Gastrocnemius medialis (tissue), 4 donors: Measurements from ENCODE around the gene RAB5IF. TPM values are rescaled to one million over a fixed set of nuclear protein-coding genes. Genes with fewer than 3 reads are reported as not detected.

ENCODE experiments used
- ATAC-seq, 2 donors: fragments of 150-250 bp; one replicate each; pipeline ENCODE4 v1.9.1; 2016
- DNase-seq, 2 donors: peaks; one replicate each; pipeline ENCODE4 v3.0.0-alpha.2; 2019
- H3K27ac ChIP-seq, 4 donors: fragments of 200-600 bp; sonication (generic); 1 replicate in 1 of 4; 2 replicates in 3 of 4; pipeline ENCODE4 v1.5.1; 2016 to 2018; ENCODE audit warnings: mild to moderate bottlenecking in 2 of 4, moderate library complexity in 1 of 4
- H3K27me3 ChIP-seq, 3 donors: fragments of 200-600 bp; sonication (generic) in 2 of 3; 1 replicate in 1 of 3; 2 replicates in 2 of 3; pipeline versions ENCODE4 v1.5.1 to v1.6.0; 2016 to 2019; ENCODE audit warnings: mild to moderate bottlenecking in 1 of 3, moderate library complexity in 1 of 3
- H3K36me3 ChIP-seq, 2 donors: fragments of 200-600 bp; sonication (generic) in 1 of 2; one replicate each; pipeline ENCODE4 v1.5.1; 2017 to 2018
- H3K4me1 ChIP-seq, 2 donors: fragments of 200-600 bp; sonication (generic) in 1 of 2; one replicate each; pipeline ENCODE4 v1.5.1; 2016 to 2017; ENCODE audit warnings: mild to moderate bottlenecking in 2 of 2
- H3K4me3 ChIP-seq, 4 donors: fragments of 200-600 bp; sonication (generic) in 3 of 4; 1 replicate in 1 of 4; 2 replicates in 3 of 4; pipeline ENCODE4 v1.5.1; 2016 to 2019; ENCODE audit warnings: mild to moderate bottlenecking in 2 of 4
- H3K9me3 ChIP-seq, 3 donors: fragments of 200-600 bp; sonication (generic) in 2 of 3; 1 replicate in 1 of 3; 2 replicates in 2 of 3; pipeline ENCODE4 v1.5.1; 2016 to 2019
- CTCF ChIP-seq, 5 experiments: fragments of 450-650 bp in 3 of 5; fragments of 200-600 bp in 2 of 5; sonication (generic) in 2 of 5; IDR thresholded peaks in 4 of 5; conservative IDR thresholded peaks in 1 of 5; 1 replicate in 4 of 5; 2 replicates in 1 of 5; pipeline ENCODE4 v1.5.1; 2016 to 2019; ENCODE audit warnings: antibody characterized with exemption in 5 of 5, mild to moderate bottlenecking in 3 of 5, moderate library complexity in 3 of 5
- POLR2A ChIP-seq, 2 donors: fragments of 450-650 bp; IDR thresholded peaks; one replicate each; pipeline ENCODE4 v1.6.1; 2017; ENCODE audit warnings: antibody characterized with exemption in 2 of 2, mild to moderate bottlenecking in 2 of 2, moderate library complexity in 2 of 2
- in situ Hi-C, 4 donors: fragments of 200-750 bp; cut with MboI; loops; one replicate each; pipeline versions ENCODE4 v1.15.0 to v1.8.0; 2017; ENCODE audit warnings: low sequenced_read_pairs in 4 of 4
- intact Hi-C: fragments of 100-400 bp; cut with DNase I; formaldehyde crosslinking; loops from one replicate; pipeline ENCODE4 v1.15.1; 2023; ENCODE audit warnings: low total_unique reads
- total RNA-seq, 4 donors: library from RNA; depleted of rRNA; stranded (reverse); fragments of >200 nt; gene quantifications; one replicate each; pipeline versions ENCODE4 v1.1.0 to v1.2.3, GENCODE V29; 2016

The RAB5IF gene
- total RNA-seq, 4 donors from 2014 or later: 215 to 768 (median 545) TPM

GRCh38 chr20:36565520-36565919, 40.1 kb upstream of the RAB5IF start:
- TF ChIP-seq CTCF (IDR thresholded peaks at IDR 0.05 in 4 of 5, conservative IDR thresholded peaks at IDR 0.05 in 1 of 5) (no peak), POLR2A (IDR thresholded peaks at IDR 0.05) (no peak)
- in situ Hi-C loops (no loop called here), intact Hi-C loops (no loop called here)
- Histone ChIP-seq H3K27ac (no peak overlapping the region), H3K9me3 (peaks cover 0 to 4% (median 0%) of the 10 kb centered on the region in 3 donors), H3K36me3 (no peaks in the 10 kb centered on the region), H3K27me3 (no peaks in the 10 kb centered on the region), H3K4me1 (no peaks in the 10 kb centered on the region), H3K4me3 (no peak overlapping the region)
- ATAC-seq (no peak), DNase-seq (no peak)

GRCh38 chr20:36569847-36570429, 35.6 kb upstream of the RAB5IF start:
- H3K36me3 ChIP-seq: no peaks in the 10 kb centered on the region
- intact Hi-C loops: no loop called here
- H3K4me3 ChIP-seq: no peak overlapping the region
- in situ Hi-C loops: no loop called here
- peaks cover 0 to 4% (median 0%) of the 10 kb centered on the region in 3 donors for H3K9me3 ChIP-seq
- TF ChIP-seq POLR2A (IDR thresholded peaks at IDR 0.05) (no peak), CTCF (IDR thresholded peaks at IDR 0.05 in 4 of 5, conservative IDR thresholded peaks at IDR 0.05 in 1 of 5) (no peak)
- peaks cover 0 to 12% of the 10 kb centered on the region in 2 donors for H3K4me1 ChIP-seq
- H3K27ac ChIP-seq: no peak overlapping the region
- ATAC-seq (no peak), DNase-seq (no peak)
- H3K27me3 ChIP-seq: peaks cover 6 to 13% (median 13%) of the 10 kb centered on the region in 3 donors

- no peak for TF ChIP-seq POLR2A (IDR thresholded peaks at IDR 0.05)
- TF ChIP-seq CTCF (IDR thresholded peaks at IDR 0.05 in 4 of 5, conservative IDR thresholded peaks at IDR 0.05 in 1 of 5): no peak
- H3K36me3 ChIP-seq: no peaks in the 10 kb centered on the region
- no peaks in the 10 kb centered on the region for H3K9me3 ChIP-seq
- no peak for DNase-seq
- H3K27ac ChIP-seq: peak overlapping the region; percentile 69 to 83 (median 75)
- in situ Hi-C loops (no loop called here), intact Hi-C loops (no loop called here)
- no peak overlapping the region for H3K4me3 ChIP-seq
- H3K27me3 ChIP-seq: peaks cover 10 to 19% (median 16%) of the 10 kb centered on the region in 3 donors
- no peak for ATAC-seq
- peaks cover 7 to 18% of the 10 kb centered on the region in 2 donors for H3K4me1 ChIP-seq
These were observed 33.7 kb upstream of the RAB5IF start for GRCh38 chr20:36571564-36572504.

- Histone ChIP-seq H3K4me3 (peak overlapping the region; percentile 68 to 89 (median 72)), H3K27ac (peak overlapping the region; percentile 69 to 83 (median 75)), H3K4me1 (peaks cover 7 to 18% of the 10 kb centered on the region in 2 donors), H3K36me3 (no peaks in the 10 kb centered on the region), H3K27me3 (peaks cover 10 to 19% (median 16%) of the 10 kb centered on the region in 3 donors), H3K9me3 (no peaks in the 10 kb centered on the region)
- DNase-seq (no peak), ATAC-seq (no peak)
- intact Hi-C loops (no loop called here), in situ Hi-C loops (no loop called here)
- TF ChIP-seq POLR2A (IDR thresholded peaks at IDR 0.05): no peak
- TF ChIP-seq CTCF (IDR thresholded peaks at IDR 0.05 in 4 of 5, conservative IDR thresholded peaks at IDR 0.05 in 1 of 5): no peak
These were observed 32.9 kb upstream of the RAB5IF start for GRCh38 chr20:36572701-36573102.
